H9 (cell line): ENCODE measurements around the gene LCNL1. TPM values are rescaled to one million over a fixed set of nuclear protein-coding genes. Genes with fewer than 3 reads are reported as not detected.

Experiments
- DNase-seq: peaks from one replicate; pipeline ENCODE4 v3.0.0-alpha.2; 2017
- H2AFZ ChIP-seq: one replicate; pipeline ENCODE4 v1.6.1; 2013; ENCODE audit warnings: mild to moderate bottlenecking, low read length, control low read depth, moderate library complexity
- H2AK5ac ChIP-seq: 2 replicates; pipeline ENCODE4 v1.6.1; 2013; ENCODE audit warnings: low read length, control low read depth, mixed read lengths; ENCODE audit not compliant: insufficient read length
- H2BK120ac ChIP-seq: one replicate; pipeline ENCODE4 v1.6.1; 2013; ENCODE audit warnings: low read depth, mild to moderate bottlenecking, low read length, control low read depth, inconsistent platforms; ENCODE audit not compliant: poor library complexity, severe bottlenecking
- H2BK12ac ChIP-seq: 2 replicates; pipeline ENCODE4 v1.6.1; 2013; ENCODE audit warnings: low read length, control low read depth, mixed read lengths, low read depth; ENCODE audit not compliant: insufficient read length
- H2BK15ac ChIP-seq: 2 replicates; pipeline ENCODE4 v1.6.1; 2013; ENCODE audit warnings: low read depth, low read length, control low read depth
- H2BK20ac ChIP-seq: one replicate; pipeline ENCODE4 v1.6.1; 2013; ENCODE audit warnings: low read depth, mild to moderate bottlenecking, low read length, control low read depth, inconsistent platforms; ENCODE audit not compliant: poor library complexity, severe bottlenecking
- H2BK5ac ChIP-seq: 2 replicates; pipeline ENCODE4 v1.6.1; 2013; ENCODE audit warnings: low read length, control low read depth, mixed read lengths; ENCODE audit not compliant: insufficient read length
- H3K14ac ChIP-seq: 2 replicates; pipeline ENCODE4 v1.6.1; 2013; ENCODE audit warnings: low read length, control low read depth; ENCODE audit not compliant: insufficient read depth
- H3K18ac ChIP-seq: 2 replicates; pipeline ENCODE4 v1.6.1; 2013; ENCODE audit warnings: low read depth, mild to moderate bottlenecking, mixed read lengths, low read length, control low read depth; ENCODE audit not compliant: insufficient read length
- H3K23ac ChIP-seq: 2 replicates; pipeline ENCODE4 v1.6.1; 2013; ENCODE audit warnings: low read length, control low read depth, mixed read lengths, low read depth; ENCODE audit not compliant: insufficient read length
- H3K23me2 ChIP-seq: 2 replicates; pipeline ENCODE4 v1.6.1; 2013; ENCODE audit warnings: low read depth, mild to moderate bottlenecking, mixed read lengths, low read length, control low read depth; ENCODE audit not compliant: insufficient read length, poor library complexity, severe bottlenecking
- H3K27ac ChIP-seq: 2 replicates; pipeline ENCODE4 v1.5.1; 2013; ENCODE audit warnings: low read length, control low read depth, mixed read lengths, low read depth; ENCODE audit not compliant: insufficient read length
- H3K27me3 ChIP-seq: 2 replicates; pipeline ENCODE4 v1.6.1; 2013; ENCODE audit warnings: low read length, control low read depth, inconsistent platforms; ENCODE audit not compliant: insufficient read depth
- H3K4ac ChIP-seq: 2 replicates; pipeline ENCODE4 v1.6.1; 2013; ENCODE audit warnings: low read depth, mild to moderate bottlenecking, control low read depth, inconsistent platforms, low read length, moderate library complexity
- H3K4me1 ChIP-seq: 2 replicates; pipeline ENCODE4 v1.6.1; 2013; ENCODE audit warnings: low read length, control low read depth, inconsistent platforms; ENCODE audit not compliant: insufficient read depth
- H3K4me2 ChIP-seq: 2 replicates; pipeline ENCODE4 v1.6.1; 2013; ENCODE audit warnings: low read length, control low read depth, mixed read lengths; ENCODE audit not compliant: insufficient read length, insufficient read depth
- H3K56ac ChIP-seq: 2 replicates; pipeline ENCODE4 v1.6.1; 2013; ENCODE audit warnings: low read depth, mild to moderate bottlenecking, mixed read lengths, low read length, control low read depth; ENCODE audit not compliant: insufficient read length
- H3K79me1 ChIP-seq: 2 replicates; pipeline ENCODE4 v1.6.1; 2013; ENCODE audit warnings: low read depth, mild to moderate bottlenecking, moderate library complexity, low read length, control low read depth, inconsistent platforms; ENCODE audit not compliant: insufficient read depth, poor library complexity, severe bottlenecking
- H3K79me2 ChIP-seq: 2 replicates; pipeline ENCODE4 v1.6.1; 2013; ENCODE audit warnings: low read length, control low read depth, inconsistent platforms; ENCODE audit not compliant: insufficient read depth
- H3K9ac ChIP-seq: 2 replicates; pipeline ENCODE4 v1.6.1; 2013; ENCODE audit warnings: low read length, control low read depth, mixed read lengths; ENCODE audit not compliant: insufficient read length; ENCODE audit errors: extremely low read depth
- H3K9me3 ChIP-seq: one replicate; pipeline ENCODE4 v1.6.1; 2013; ENCODE audit warnings: low read depth, low read length, inconsistent platforms; ENCODE audit not compliant: control insufficient read depth
- H3T11ph ChIP-seq: one replicate; pipeline ENCODE4 v1.6.1; 2013; ENCODE audit warnings: mild to moderate bottlenecking, low read length, control low read depth, inconsistent platforms
- H4K20me1 ChIP-seq: one replicate; pipeline ENCODE4 v1.6.1; 2013; ENCODE audit not compliant: control insufficient read depth, insufficient read length, insufficient read depth
- H4K5ac ChIP-seq: 2 replicates; pipeline ENCODE4 v1.6.1; 2013; ENCODE audit warnings: low read depth, mild to moderate bottlenecking, mixed read lengths, low read length, control low read depth; ENCODE audit not compliant: insufficient read length
- H4K8ac ChIP-seq: replicated peaks from 2 replicates; pipeline ENCODE4 v1.6.1; 2013; ENCODE audit warnings: low read length, control low read depth, mixed read lengths, low read depth; ENCODE audit not compliant: insufficient read length
- H4K91ac ChIP-seq: 2 replicates; pipeline ENCODE4 v1.6.1; 2013; ENCODE audit warnings: low read depth, mild to moderate bottlenecking, moderate library complexity, mixed read lengths, low read length, control low read depth; ENCODE audit not compliant: insufficient read length
- H3K27ac Mint-ChIP-seq, 3 experiments: 2 replicates in 2 of 3; 3 replicates in 1 of 3; pipeline ENCODE4 v1.8.0; 2020 to 2021; ENCODE audit warnings: mixed read lengths in 3 of 3, mild to moderate bottlenecking in 1 of 3, moderate library complexity in 1 of 3
- H3K27me3 Mint-ChIP-seq: 2 replicates; pipeline ENCODE4 v1.8.0; 2021; ENCODE audit warnings: low read depth, mild to moderate bottlenecking, moderate library complexity, mixed read lengths
- H3K36me3 Mint-ChIP-seq, 3 experiments: 2 replicates in 2 of 3; 3 replicates in 1 of 3; pipeline ENCODE4 v1.8.0; 2020 to 2021; ENCODE audit warnings: low read depth in 3 of 3, mixed read lengths in 3 of 3; ENCODE audit not compliant: insufficient read depth in 1 of 3
- H3K4me1 Mint-ChIP-seq, 2 experiments: 2 replicates each; pipeline ENCODE4 v1.8.0; 2020; ENCODE audit warnings: mixed read lengths in 2 of 2
- H3K4me3 Mint-ChIP-seq, 2 experiments: 2 replicates in 1 of 2; 3 replicates in 1 of 2; pipeline ENCODE4 v1.8.0; 2020 to 2021; ENCODE audit warnings: mild to moderate bottlenecking in 2 of 2, mixed read lengths in 2 of 2, moderate library complexity in 1 of 2
- H3K9me3 Mint-ChIP-seq, 2 experiments: 2 replicates in 1 of 2; 3 replicates in 1 of 2; pipeline ENCODE4 v1.8.0; 2020; ENCODE audit warnings: mild to moderate bottlenecking in 2 of 2, mixed read lengths in 2 of 2, moderate library complexity in 1 of 2
- WGBS: extraction: QIAGEN DNeasy Blood & Tissue Kit; methylation state at CpG from one replicate; pipeline ENCODE4 v1.1.7; 2013; ENCODE audit warnings: missing lambda C conversion rate, low lambda C conversion rate, mixed read lengths; ENCODE audit not compliant: insufficient read length; ENCODE audit errors: extremely low coverage; 5-methylcytosine and 5-hydroxymethylcytosine counted together
- total RNA-seq: library from RNA; stranded (reverse); gene quantifications from 2 replicates; pipeline ENCODE4 v1.2.1, GENCODE V29; 2021
- TF ChIP-seq, protein P1 (sequence below): fragments of 200-600 bp; sonication (generic); conservative IDR thresholded peaks from 3 replicates; pipeline ENCODE4 v1.8.0; 2021; ENCODE audit warnings: antibody characterized with exemption, mild to moderate bottlenecking

Gene LCNL1
- total RNA-seq, 1 experiment from 2014 or later: 0.20 TPM

DNA sequence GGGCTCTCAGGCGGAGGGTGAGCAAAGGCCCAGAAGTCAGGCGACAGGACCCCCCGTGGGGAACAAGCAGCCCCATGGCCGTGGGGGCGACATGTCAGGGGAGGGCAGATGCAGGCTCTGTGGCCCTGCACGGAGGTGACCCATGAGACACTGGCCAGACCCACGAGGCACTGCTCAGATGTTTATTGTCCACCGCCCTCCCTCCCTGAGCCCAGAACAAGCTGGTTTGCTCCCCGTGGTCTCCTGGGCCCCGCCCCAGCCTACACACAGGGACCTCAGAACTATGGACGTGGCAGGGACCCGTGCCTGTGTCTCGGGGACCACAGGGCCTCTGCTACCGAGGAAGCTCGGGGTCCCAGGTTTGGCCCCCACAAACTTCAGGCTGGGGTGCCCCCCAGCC, 47.2 kb downstream of the LCNL1 start:
- H2BK5ac ChIP-seq: no peak overlapping the region
- no CpG with 5 or more reads among the region's 15 CpGs for WGBS
- Mint-ChIP-seq H3K36me3 (no peaks in the 10 kb centered on the region), H3K4me3 (no peak overlapping the region), H3K9me3 (no peaks in the 10 kb centered on the region), H3K27ac (no peak overlapping the region), H3K27me3 (peaks cover 41% of the 10 kb centered on the region), H3K4me1 (peaks cover 0 to 8% of the 10 kb centered on the region in 2 experiments; a peak in 2 of 4 replicates)
- H4K8ac ChIP-seq: no peak overlapping the region
- no peak overlapping the region for H3K23ac ChIP-seq
- no peak overlapping the region for H3K27ac ChIP-seq
- H3K79me2 ChIP-seq: no peaks in the 10 kb centered on the region
- H3K27me3 ChIP-seq: no peaks in the 10 kb centered on the region
- peaks cover 9% of the 10 kb centered on the region for H3K23me2 ChIP-seq
- H3K9ac ChIP-seq: no peak overlapping the region
- no peak overlapping the region for H2BK120ac ChIP-seq
- no peak overlapping the region for H4K5ac ChIP-seq
- no peak overlapping the region for H3K18ac ChIP-seq
- no peak overlapping the region for H3K4me2 ChIP-seq
- H3T11ph ChIP-seq: no peak overlapping the region
- no peaks in the 10 kb centered on the region for H3K79me1 ChIP-seq
- no peak overlapping the region for H2BK12ac ChIP-seq
- H2BK20ac ChIP-seq: no peak overlapping the region
- H2AFZ ChIP-seq: no peak overlapping the region
- no peaks in the 10 kb centered on the region for H3K4me1 ChIP-seq
- H3K56ac ChIP-seq: no peak overlapping the region
- no peak overlapping the region for H3K4ac ChIP-seq
- H3K14ac ChIP-seq: no peak overlapping the region
- no peak overlapping the region for H2AK5ac ChIP-seq
- DNase-seq: no peak
- peaks cover 2% of the 10 kb centered on the region for H4K20me1 ChIP-seq
- no peak overlapping the region for H4K91ac ChIP-seq
- no peak overlapping the region for H2BK15ac ChIP-seq
- TF ChIP-seq, protein P1, sequence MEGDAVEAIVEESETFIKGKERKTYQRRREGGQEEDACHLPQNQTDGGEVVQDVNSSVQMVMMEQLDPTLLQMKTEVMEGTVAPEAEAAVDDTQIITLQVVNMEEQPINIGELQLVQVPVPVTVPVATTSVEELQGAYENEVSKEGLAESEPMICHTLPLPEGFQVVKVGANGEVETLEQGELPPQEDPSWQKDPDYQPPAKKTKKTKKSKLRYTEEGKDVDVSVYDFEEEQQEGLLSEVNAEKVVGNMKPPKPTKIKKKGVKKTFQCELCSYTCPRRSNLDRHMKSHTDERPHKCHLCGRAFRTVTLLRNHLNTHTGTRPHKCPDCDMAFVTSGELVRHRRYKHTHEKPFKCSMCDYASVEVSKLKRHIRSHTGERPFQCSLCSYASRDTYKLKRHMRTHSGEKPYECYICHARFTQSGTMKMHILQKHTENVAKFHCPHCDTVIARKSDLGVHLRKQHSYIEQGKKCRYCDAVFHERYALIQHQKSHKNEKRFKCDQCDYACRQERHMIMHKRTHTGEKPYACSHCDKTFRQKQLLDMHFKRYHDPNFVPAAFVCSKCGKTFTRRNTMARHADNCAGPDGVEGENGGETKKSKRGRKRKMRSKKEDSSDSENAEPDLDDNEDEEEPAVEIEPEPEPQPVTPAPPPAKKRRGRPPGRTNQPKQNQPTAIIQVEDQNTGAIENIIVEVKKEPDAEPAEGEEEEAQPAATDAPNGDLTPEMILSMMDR: no peak
- no peaks in the 10 kb centered on the region for H3K9me3 ChIP-seq
